GM20000 (cell line): ENCODE measurements around the gene GIMAP5.

ENCODE experiments used
- DNase-seq: peaks from one replicate; pipeline ENCODE4 v3.0.0; 2012; ENCODE audit warnings: low spot score
- CTCF ChIP-seq: IDR thresholded peaks from 2 replicates; pipeline ENCODE4 v1.5.1; 2012; ENCODE audit warnings: mild to moderate bottlenecking, control low read depth; ENCODE audit errors: extremely low read depth, missing control alignments

GIMAP5 gene

GRCh38 chr7:150791746-150792452 is 54.7 kb downstream of the GIMAP5 start:
- DNase-seq = no peak
- TF ChIP-seq CTCF = no peak
